GM06990 (cell line): Measurements from ENCODE around the gene ARID1B.

Experiments used
- DNase-seq: peaks from one replicate; pipeline ENCODE4 v3.0.0-alpha.2; 2011; ENCODE audit not compliant: insufficient read length; ENCODE audit errors: extremely low read depth
- H3K27me3 ChIP-seq: replicated peaks from 2 replicates; pipeline ENCODE4 v1.6.0; 2011; ENCODE audit warnings: low read length; ENCODE audit not compliant: control insufficient read depth, insufficient read depth
- H3K36me3 ChIP-seq: 2 replicates; pipeline ENCODE4 v1.5.1; 2011; ENCODE audit warnings: low read length; ENCODE audit not compliant: control insufficient read depth, insufficient read depth
- H3K4me3 ChIP-seq: replicated peaks from 2 replicates; pipeline ENCODE4 v1.5.1; 2011; ENCODE audit warnings: low read depth, mild to moderate bottlenecking, control low read depth, low read length
- TF ChIP-seq, protein P1 (sequence below): IDR thresholded peaks from 2 replicates; pipeline ENCODE4 v1.5.1; 2011; ENCODE audit warnings: low read length, control low read depth, mild to moderate bottlenecking, inconsistent platforms; ENCODE audit not compliant: insufficient read depth, poor library complexity, severe bottlenecking

Gene ARID1B

DNA sequence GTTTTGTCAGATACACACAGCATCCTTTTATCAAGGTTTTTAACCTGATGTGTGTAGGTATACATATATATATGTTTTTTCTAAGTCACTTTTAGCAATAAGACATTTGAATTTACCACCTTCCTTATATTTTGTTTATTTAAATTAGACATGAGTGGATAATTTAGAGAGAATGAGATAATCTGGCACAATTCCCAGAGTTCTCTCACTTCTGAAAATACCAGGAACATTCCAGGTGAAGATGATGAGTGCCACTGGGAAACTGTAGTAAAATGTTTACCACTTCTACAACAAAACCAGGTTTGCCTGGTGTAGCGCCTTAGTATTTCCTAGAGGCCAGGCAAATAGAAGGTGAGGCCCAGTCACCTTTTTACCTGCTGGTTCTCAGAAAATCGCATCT, 356.7 kb downstream of the ARID1B start:
- DNase-seq: no peak
- Histone ChIP-seq H3K27me3 (no peaks in the 10 kb centered on the region), H3K4me3 (no peak overlapping the region), H3K36me3 (peaks cover 16% of the 10 kb centered on the region)
- TF ChIP-seq, protein P1, sequence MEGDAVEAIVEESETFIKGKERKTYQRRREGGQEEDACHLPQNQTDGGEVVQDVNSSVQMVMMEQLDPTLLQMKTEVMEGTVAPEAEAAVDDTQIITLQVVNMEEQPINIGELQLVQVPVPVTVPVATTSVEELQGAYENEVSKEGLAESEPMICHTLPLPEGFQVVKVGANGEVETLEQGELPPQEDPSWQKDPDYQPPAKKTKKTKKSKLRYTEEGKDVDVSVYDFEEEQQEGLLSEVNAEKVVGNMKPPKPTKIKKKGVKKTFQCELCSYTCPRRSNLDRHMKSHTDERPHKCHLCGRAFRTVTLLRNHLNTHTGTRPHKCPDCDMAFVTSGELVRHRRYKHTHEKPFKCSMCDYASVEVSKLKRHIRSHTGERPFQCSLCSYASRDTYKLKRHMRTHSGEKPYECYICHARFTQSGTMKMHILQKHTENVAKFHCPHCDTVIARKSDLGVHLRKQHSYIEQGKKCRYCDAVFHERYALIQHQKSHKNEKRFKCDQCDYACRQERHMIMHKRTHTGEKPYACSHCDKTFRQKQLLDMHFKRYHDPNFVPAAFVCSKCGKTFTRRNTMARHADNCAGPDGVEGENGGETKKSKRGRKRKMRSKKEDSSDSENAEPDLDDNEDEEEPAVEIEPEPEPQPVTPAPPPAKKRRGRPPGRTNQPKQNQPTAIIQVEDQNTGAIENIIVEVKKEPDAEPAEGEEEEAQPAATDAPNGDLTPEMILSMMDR: no peak

DNA sequence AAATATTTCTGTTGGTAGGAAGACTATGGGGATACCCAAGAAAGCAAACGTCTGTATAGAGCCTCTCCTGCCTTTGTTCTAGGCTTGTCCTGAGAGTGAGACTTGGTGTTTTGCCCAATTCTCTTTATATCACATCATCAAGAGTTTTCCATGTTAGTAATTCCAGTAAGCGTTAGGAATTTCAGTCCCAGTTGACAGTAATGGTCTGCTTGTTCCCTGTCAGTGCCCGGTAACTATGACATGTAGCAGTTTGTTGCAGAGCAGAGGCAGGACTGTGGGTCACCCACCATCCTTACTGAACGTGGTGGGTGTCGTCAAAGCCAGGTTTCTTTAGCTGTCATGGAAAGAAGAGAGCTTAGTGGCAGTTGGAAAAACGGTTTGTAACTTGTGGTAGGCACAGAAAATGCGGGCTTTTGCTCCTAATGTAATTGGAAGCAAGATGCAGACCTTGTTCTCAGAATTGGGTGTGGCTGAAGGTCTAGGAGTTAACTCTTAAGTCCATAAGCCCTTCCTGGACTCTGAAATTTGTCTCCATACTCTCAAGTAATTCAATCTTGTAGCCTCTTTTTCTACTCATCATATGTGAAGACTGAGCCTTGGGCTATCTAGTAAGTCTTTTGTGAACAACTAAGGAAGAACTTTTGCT, 357.3 kb downstream of the ARID1B start:
- Histone ChIP-seq H3K4me3 (no peak overlapping the region), H3K36me3 (peaks cover 17% of the 10 kb centered on the region), H3K27me3 (no peaks in the 10 kb centered on the region)
- DNase-seq: no peak
- TF ChIP-seq, protein P1: no peak

DNA sequence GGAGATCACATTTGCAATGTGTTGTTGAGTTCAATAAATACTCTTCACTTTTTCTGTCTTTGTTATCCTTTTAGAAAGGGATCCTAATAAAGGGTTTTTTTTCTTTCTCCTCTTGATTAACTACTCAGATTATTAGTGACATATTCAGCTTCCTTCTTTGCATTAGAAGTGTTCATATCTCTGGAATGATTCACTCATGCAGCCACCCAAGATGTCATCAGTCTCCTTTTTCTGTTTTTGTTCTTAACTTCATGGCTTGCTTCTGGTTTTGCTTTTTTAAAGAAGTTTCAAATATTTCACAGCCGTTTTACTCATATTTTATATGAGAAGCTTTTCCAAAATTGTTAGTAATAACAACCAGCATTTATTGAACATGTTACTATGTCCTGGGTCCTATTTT, 358.5 kb downstream of the ARID1B start:
- Histone ChIP-seq H3K4me3 (no peak overlapping the region), H3K36me3 (peaks cover 20% of the 10 kb centered on the region), H3K27me3 (no peaks in the 10 kb centered on the region)
- DNase-seq: no peak
- TF ChIP-seq, protein P1: no peak

DNA sequence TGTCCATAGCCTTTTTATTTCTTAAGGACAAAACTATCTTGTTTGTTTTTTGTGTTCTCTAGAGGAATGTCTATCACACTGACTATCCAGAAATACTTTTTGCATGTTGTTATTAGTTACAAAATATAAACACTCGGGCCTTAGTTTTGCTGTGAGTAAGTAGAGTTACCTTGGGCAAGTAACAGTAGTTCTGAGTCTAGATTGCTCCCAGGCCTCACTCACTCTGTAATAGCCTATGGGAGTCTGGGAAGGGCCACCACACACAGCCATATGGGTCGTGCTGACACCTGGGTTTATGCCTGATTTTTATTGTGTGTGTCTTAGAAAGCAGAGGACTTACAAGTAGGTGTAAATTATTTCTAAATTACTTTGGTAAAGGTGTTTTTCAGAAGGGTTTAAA, 360.3 kb downstream of the ARID1B start:
- TF ChIP-seq, protein P1: no peak
- no peak for DNase-seq
- Histone ChIP-seq H3K36me3 (peaks cover 16% of the 10 kb centered on the region), H3K27me3 (no peaks in the 10 kb centered on the region), H3K4me3 (no peak overlapping the region)

DNA sequence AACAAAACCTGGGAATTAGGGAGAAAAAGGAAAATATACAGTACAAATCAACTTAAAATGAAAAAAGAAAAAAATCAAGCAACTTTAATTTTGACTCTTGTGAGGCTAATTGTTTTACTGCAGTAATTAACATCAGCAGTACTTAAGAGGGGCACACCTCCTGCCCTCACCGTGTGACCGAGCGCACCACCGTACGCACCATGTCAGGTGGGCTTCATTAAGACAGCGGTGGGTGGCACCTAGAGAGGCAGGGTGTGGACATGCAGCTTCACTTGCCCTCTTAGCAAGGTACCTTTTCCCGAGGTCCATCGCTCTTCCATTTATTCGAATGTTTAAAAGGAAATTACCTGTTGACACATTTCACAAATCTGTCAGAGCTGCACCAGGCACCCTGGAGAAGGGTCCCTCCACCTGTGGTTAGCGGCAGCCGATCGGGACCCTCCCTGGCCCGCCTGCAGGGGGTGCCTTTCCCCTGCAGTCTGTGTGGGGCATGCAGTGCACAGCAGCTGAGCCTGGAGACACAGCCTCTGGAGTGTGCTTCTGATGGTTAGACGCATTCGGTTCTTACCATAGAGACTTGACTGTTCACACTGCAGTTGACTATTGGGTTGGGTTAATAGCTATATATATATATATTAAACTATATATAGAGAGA, 362.0 kb downstream of the ARID1B start:
- H3K36me3 ChIP-seq: peaks cover 11% of the 10 kb centered on the region
- no peak overlapping the region for H3K4me3 ChIP-seq
- no peak for DNase-seq
- no peaks in the 10 kb centered on the region for H3K27me3 ChIP-seq
- TF ChIP-seq, protein P1: peak; percentile 20
